Ishikawa (cell line): ENCODE data around the gene DCAF10.

Experiments
- CEBPB ChIP-seq: IDR thresholded peaks from 2 replicates; pipeline ENCODE4 v1.6.1; 2012
- CREB1 ChIP-seq: IDR thresholded peaks from 2 replicates; pipeline ENCODE4 v1.6.1; 2012; ENCODE audit warnings: low read depth
- EGR1 ChIP-seq: IDR thresholded peaks from 2 replicates; pipeline ENCODE4 v1.6.1; 2012
- EP300 ChIP-seq: IDR thresholded peaks from 2 replicates; pipeline ENCODE4 v1.6.1; 2012; ENCODE audit warnings: borderline replicate concordance
- FOXM1 ChIP-seq: IDR thresholded peaks from 2 replicates; pipeline ENCODE4 v1.6.1; 2012; ENCODE audit warnings: low read depth, borderline replicate concordance
- NFIC ChIP-seq: IDR thresholded peaks from 2 replicates; pipeline ENCODE4 v1.6.1; 2012
- RAD21 ChIP-seq: IDR thresholded peaks from 2 replicates; pipeline ENCODE4 v1.6.1; 2012; ENCODE audit warnings: low read depth
- TAF1 ChIP-seq: IDR thresholded peaks from 2 replicates; pipeline ENCODE4 v1.6.1; 2012; ENCODE audit warnings: low read depth, mild to moderate bottlenecking
- TCF12 ChIP-seq: IDR thresholded peaks from 2 replicates; pipeline ENCODE4 v1.6.1; 2012; ENCODE audit warnings: low read depth
- TEAD4 ChIP-seq: IDR thresholded peaks from 2 replicates; pipeline ENCODE4 v1.6.1; 2012
- YY1 ChIP-seq: IDR thresholded peaks from 2 replicates; pipeline ENCODE4 v1.6.1; 2012; ENCODE audit warnings: low read depth
- ZBTB7A ChIP-seq: IDR thresholded peaks from 2 replicates; pipeline ENCODE4 v1.6.1; 2012; ENCODE audit warnings: low read depth
- TF ChIP-seq, protein P1 (sequence below): IDR thresholded peaks from 2 replicates; pipeline ENCODE4 v1.6.1; 2012
- TF ChIP-seq, protein P2 (sequence below): IDR thresholded peaks from 2 replicates; pipeline ENCODE4 v1.6.1; 2012; ENCODE audit warnings: low read depth, mild to moderate bottlenecking
- TF ChIP-seq, protein P3 (sequence below): IDR thresholded peaks from 2 replicates; pipeline ENCODE4 v1.6.1; 2012

The DCAF10 gene

DNA sequence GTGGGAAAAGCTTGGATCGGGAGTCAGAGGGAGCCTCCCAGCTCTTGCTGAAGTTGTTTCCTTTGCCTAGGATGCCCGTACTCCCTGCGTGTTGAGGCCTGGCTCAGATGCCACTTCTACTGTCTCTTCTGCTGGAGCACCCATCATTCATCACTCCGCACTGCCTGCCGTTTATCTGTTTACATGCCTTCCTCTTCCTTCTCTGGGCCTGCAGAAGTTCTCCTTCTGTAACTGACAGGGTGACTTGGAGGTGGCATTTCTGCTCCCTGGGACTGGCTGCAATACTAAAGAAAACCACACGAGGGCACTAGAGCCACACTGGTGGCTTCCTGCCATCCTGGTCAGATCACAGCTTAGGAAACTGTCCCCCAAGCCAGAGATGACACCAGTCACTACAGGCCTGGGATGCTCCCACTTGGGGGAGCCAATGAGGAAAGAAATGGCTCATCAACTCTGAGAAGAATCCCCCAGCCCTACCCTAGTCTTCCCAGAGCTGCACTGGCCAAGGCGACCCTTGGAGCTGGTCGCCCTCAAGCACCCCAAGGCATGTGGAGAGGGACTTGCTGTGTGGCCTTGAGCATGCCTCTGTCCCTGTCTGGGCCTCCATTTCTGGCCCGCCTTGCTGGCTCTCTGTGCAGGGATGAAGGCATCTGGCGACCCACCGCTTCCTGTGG, 113.0 kb downstream of the DCAF10 start:
- TF ChIP-seq FOXM1 = no peak
- TF ChIP-seq RAD21 = peak; percentile 98

DNA sequence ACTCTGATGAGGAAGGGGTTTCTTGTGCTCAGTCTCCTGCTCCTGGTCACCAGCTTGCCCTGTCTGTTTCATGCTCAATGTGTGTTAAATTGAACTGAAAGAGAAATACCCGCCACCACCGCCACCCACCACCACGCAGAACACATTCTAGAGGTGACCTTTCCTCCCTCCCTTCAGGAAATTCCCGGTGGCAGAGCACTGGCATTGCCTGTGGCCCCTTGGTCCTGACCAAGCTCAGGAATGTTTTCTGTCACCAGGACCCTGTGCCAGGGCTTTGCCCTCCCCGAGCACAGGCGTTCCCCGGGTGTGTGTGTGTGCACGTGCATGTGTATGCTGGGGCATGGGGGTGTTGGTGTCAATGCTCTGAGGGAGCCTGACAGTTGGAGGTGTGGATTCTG, 113.6 kb downstream of the DCAF10 start:
- TF ChIP-seq ZBTB7A = no peak
- TF ChIP-seq YY1 = no peak
- TF ChIP-seq, protein P1, sequence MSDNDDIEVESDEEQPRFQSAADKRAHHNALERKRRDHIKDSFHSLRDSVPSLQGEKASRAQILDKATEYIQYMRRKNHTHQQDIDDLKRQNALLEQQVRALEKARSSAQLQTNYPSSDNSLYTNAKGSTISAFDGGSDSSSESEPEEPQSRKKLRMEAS = no peak
- no peak for TF ChIP-seq EGR1
- TF ChIP-seq, protein P2, sequence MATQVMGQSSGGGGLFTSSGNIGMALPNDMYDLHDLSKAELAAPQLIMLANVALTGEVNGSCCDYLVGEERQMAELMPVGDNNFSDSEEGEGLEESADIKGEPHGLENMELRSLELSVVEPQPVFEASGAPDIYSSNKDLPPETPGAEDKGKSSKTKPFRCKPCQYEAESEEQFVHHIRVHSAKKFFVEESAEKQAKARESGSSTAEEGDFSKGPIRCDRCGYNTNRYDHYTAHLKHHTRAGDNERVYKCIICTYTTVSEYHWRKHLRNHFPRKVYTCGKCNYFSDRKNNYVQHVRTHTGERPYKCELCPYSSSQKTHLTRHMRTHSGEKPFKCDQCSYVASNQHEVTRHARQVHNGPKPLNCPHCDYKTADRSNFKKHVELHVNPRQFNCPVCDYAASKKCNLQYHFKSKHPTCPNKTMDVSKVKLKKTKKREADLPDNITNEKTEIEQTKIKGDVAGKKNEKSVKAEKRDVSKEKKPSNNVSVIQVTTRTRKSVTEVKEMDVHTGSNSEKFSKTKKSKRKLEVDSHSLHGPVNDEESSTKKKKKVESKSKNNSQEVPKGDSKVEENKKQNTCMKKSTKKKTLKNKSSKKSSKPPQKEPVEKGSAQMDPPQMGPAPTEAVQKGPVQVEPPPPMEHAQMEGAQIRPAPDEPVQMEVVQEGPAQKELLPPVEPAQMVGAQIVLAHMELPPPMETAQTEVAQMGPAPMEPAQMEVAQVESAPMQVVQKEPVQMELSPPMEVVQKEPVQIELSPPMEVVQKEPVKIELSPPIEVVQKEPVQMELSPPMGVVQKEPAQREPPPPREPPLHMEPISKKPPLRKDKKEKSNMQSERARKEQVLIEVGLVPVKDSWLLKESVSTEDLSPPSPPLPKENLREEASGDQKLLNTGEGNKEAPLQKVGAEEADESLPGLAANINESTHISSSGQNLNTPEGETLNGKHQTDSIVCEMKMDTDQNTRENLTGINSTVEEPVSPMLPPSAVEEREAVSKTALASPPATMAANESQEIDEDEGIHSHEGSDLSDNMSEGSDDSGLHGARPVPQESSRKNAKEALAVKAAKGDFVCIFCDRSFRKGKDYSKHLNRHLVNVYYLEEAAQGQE = no peak
- no peak for TF ChIP-seq EP300
- TF ChIP-seq FOXM1 = no peak
- no peak for TF ChIP-seq NFIC
- TF ChIP-seq, protein P3, sequence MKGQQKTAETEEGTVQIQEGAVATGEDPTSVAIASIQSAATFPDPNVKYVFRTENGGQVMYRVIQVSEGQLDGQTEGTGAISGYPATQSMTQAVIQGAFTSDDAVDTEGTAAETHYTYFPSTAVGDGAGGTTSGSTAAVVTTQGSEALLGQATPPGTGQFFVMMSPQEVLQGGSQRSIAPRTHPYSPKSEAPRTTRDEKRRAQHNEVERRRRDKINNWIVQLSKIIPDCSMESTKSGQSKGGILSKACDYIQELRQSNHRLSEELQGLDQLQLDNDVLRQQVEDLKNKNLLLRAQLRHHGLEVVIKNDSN = no peak
- no peak for TF ChIP-seq RAD21
- no peak for TF ChIP-seq TAF1
- no peak for TF ChIP-seq CREB1
- no peak for TF ChIP-seq TEAD4
- TF ChIP-seq TCF12 = no peak

DNA sequence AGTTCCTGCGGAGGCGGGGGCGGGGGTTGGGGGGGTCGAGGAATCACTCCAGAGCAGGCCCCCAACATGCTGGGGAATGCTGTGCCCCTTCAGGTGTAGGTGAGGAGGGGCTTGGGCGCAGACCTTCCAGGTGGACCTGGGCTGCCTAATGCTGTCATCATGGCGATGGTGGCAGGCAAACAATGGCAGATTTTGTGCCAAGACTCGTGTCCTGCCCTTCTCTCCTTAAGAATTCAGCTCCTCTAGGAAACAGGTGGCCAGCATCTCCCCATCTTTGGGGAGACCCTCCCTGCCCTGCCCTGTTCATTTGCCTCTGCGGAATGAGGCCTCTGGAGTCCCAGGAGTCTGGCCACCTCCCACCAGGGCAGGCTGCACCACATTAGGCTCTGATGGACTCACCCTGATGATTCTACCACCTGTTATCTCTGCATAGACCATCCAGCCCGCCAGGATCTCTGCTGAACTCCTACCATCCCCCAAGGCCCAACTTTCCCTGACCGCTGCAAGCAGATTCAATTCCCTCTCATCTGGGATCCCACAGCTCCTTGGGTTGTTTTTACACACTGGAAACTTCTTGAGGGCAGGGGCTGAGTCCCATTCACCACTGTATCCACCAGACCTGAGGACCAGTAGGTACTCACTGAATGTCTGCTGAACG, 114.2 kb downstream of the DCAF10 start:
- TF ChIP-seq, protein P1 = no peak
- TF ChIP-seq YY1 = no peak

DNA sequence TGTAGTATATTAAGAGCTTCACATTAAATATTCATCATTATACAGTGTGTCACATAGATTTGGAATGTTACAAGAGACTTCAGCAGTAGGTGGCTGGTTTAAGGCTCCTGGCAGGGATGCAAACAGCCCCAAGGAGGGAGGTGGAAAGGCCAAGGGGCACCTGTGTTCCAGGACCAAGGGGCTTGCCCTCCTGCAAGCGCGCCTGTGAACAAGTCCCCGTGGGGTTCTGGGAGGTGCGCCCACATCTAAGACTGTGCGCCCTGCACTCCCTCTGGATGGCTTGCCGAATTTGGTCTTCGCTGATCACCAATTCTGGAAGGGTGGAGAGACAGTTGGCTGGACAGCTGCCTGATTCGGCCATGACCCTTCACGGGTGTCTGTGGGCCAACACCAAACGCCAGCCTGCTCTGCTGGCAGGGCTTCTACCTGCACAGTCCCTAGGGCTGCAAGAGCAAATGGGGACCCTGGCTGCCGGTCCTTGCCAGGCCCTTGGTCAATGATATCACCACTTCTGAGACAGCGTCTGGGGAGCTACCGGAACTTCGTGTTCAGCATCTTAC, 115.4 kb downstream of the DCAF10 start:
- TF ChIP-seq ZBTB7A = no peak
- no peak for TF ChIP-seq CEBPB
- no peak for TF ChIP-seq TCF12
- no peak for TF ChIP-seq TEAD4
- TF ChIP-seq FOXM1 = no peak
- TF ChIP-seq RAD21 = no peak
- TF ChIP-seq NFIC = no peak
- TF ChIP-seq, protein P2 = no peak

DNA sequence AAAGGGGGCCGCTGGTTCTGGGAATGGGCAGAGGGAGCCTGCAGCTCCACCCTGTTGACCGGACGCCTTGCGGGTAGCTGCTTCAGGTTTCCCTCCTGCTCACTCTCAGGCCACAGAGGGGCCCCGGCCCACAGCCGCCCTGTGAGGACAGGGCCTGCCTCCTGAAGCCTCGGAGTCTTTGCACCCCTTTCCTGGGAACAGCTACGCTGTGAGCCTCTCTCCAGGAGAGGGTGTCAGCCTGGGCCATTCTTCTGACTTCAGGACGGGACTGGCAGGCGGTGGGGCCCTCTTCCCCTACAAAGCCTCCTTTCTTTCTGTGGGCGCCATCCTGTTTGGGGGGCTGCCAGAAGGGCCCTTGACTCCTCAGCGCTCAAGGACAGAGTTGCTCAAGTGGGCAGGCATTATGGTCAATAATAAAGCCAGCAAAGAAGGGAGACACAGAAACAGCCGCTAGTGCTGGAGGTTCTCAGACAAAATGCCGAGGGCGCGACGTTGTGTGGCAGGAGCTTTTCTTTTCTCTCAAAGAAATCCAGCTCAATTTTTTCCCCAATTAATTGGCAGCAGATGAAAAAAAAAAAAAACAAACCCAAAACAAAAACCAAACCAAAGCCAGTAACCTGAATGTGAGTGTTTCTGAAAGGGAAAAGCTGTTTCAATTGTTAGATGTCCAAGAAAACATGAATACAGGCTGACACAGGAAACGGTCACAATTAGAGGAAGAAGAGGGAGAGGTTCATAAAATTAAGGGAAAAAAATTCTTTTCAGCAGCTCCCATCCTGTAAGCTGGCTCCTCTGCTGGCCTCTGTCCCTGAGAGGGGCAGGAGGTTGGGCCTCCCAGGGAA, 116.1 kb downstream of the DCAF10 start:
- no peak for TF ChIP-seq FOXM1
- no peak for TF ChIP-seq TEAD4
- no peak for TF ChIP-seq NFIC
- no peak for TF ChIP-seq CREB1
- no peak for TF ChIP-seq CEBPB
- TF ChIP-seq, protein P2 = no peak
- no peak for TF ChIP-seq EGR1
- no peak for TF ChIP-seq ZBTB7A
- TF ChIP-seq, protein P3 = no peak
- TF ChIP-seq, protein P1 = no peak
- no peak for TF ChIP-seq YY1
- TF ChIP-seq EP300 = no peak
- no peak for TF ChIP-seq TAF1
